Activated naive CD8-positive, alpha-beta T cell treated with anti-CD3 and anti-CD28 coated beads, Interleukin-2, amount 50 U/mL, for 24 hours (primary cell): ENCODE data around the gene PARS2.

Source experiments
- ATAC-seq: fragments of 150-1000 bp; cut with Tn5 transposase; one replicate; pipeline ENCODE4 v1.10.0; 2021
- DNase-seq: peaks from one replicate; pipeline ENCODE4 v3.0.0; 2021
- H3K27ac Mint-ChIP-seq: one replicate; pipeline ENCODE4 v1.8.0; 2021; ENCODE audit warnings: mild to moderate bottlenecking, mixed read lengths
- H3K27me3 Mint-ChIP-seq: one replicate; pipeline ENCODE4 v1.8.0; 2021; ENCODE audit warnings: mixed read lengths
- H3K36me3 Mint-ChIP-seq: one replicate; pipeline ENCODE4 v1.8.0; 2021; ENCODE audit warnings: low read depth, mixed read lengths
- H3K4me1 Mint-ChIP-seq: one replicate; pipeline ENCODE4 v1.8.0; 2021; ENCODE audit warnings: mixed read lengths
- H3K4me3 Mint-ChIP-seq: one replicate; pipeline ENCODE4 v1.8.0; 2021; ENCODE audit warnings: mild to moderate bottlenecking, moderate library complexity, mixed read lengths
- H3K9me3 Mint-ChIP-seq: one replicate; pipeline ENCODE4 v1.8.0; 2021; ENCODE audit warnings: mixed read lengths

PARS2 gene

GRCh38 chr1:54805466-54805865 is 41.1 kb upstream of the PARS2 start:
- Mint-ChIP-seq H3K4me1 (peaks cover 33% of the 10 kb centered on the region), H3K27ac (no peak overlapping the region), H3K27me3 (no peaks in the 10 kb centered on the region), H3K9me3 (no peaks in the 10 kb centered on the region), H3K36me3 (no peaks in the 10 kb centered on the region), H3K4me3 (no peak overlapping the region)
- DNase-seq (no peak), ATAC-seq (no peak)

- DNase-seq (peak; percentile 35), ATAC-seq (peak; percentile 63)
- no peak overlapping the region for H3K4me3 Mint-ChIP-seq
- H3K27ac Mint-ChIP-seq = peak overlapping the region; percentile 30
- H3K27me3 Mint-ChIP-seq = no peaks in the 10 kb centered on the region
- no peaks in the 10 kb centered on the region for H3K36me3 Mint-ChIP-seq
- H3K4me1 Mint-ChIP-seq = peaks cover 40% of the 10 kb centered on the region
- no peaks in the 10 kb centered on the region for H3K9me3 Mint-ChIP-seq
These were observed 40.3 kb upstream of the PARS2 start for GRCh38 chr1:54804471-54805132.

- no peaks in the 10 kb centered on the region for H3K27me3 Mint-ChIP-seq
- peaks cover 47% of the 10 kb centered on the region for H3K4me1 Mint-ChIP-seq
- H3K4me3 Mint-ChIP-seq = no peak overlapping the region
- H3K9me3 Mint-ChIP-seq = no peaks in the 10 kb centered on the region
- DNase-seq = no peak
- no peak for ATAC-seq
- H3K36me3 Mint-ChIP-seq = no peaks in the 10 kb centered on the region
- no peak overlapping the region for H3K27ac Mint-ChIP-seq
These were observed 39.6 kb upstream of the PARS2 start for GRCh38 chr1:54803761-54804470.

- Mint-ChIP-seq H3K4me1 (peaks cover 51% of the 10 kb centered on the region), H3K4me3 (peak within 1 kb of the TSS; percentile 79), H3K9me3 (no peaks in the 10 kb centered on the region), H3K36me3 (no peaks in the 10 kb centered on the region), H3K27me3 (no peaks in the 10 kb centered on the region), H3K27ac (peak within 1 kb of the TSS; percentile 55)
- DNase-seq (peak; percentile 74), ATAC-seq (peak; percentile 71)
These were observed 36.8 kb upstream of the PARS2 start, which contains the start of gene TTC22 for GRCh38 chr1:54800899-54801759. TSS of gene TTC22 (minus strand) at chr1:54801323. CDS start at chr1:54801163, 160 bp downstream.

- no peaks in the 10 kb centered on the region for H3K27me3 Mint-ChIP-seq
- H3K4me1 Mint-ChIP-seq = peaks cover 48% of the 10 kb centered on the region
- DNase-seq (no peak), ATAC-seq (no peak)
- H3K27ac Mint-ChIP-seq = peak overlapping the region; percentile 55
- H3K36me3 Mint-ChIP-seq = no peaks in the 10 kb centered on the region
- H3K4me3 Mint-ChIP-seq = peak overlapping the region; percentile 79
- no peaks in the 10 kb centered on the region for H3K9me3 Mint-ChIP-seq
These were observed 35.9 kb upstream of the PARS2 start for GRCh38 chr1:54800041-54800898.

- DNase-seq (peak; percentile 49), ATAC-seq (peak; percentile 60)
- Mint-ChIP-seq H3K36me3 (no peaks in the 10 kb centered on the region), H3K27me3 (no peaks in the 10 kb centered on the region), H3K27ac (peak overlapping the region; percentile 71), H3K4me1 (peaks cover 39% of the 10 kb centered on the region), H3K4me3 (peak overlapping the region; percentile 72), H3K9me3 (no peaks in the 10 kb centered on the region)
These were observed 34.7 kb upstream of the PARS2 start for GRCh38 chr1:54798769-54799641.

- Mint-ChIP-seq H3K4me3 (no peak overlapping the region), H3K27me3 (no peaks in the 10 kb centered on the region), H3K9me3 (no peaks in the 10 kb centered on the region), H3K4me1 (peaks cover 35% of the 10 kb centered on the region), H3K27ac (no peak overlapping the region), H3K36me3 (no peaks in the 10 kb centered on the region)
- no peak for ATAC-seq
- no peak for DNase-seq
These were observed 33.9 kb upstream of the PARS2 start for GRCh38 chr1:54798206-54798605.

GRCh38 chr1:54796902-54797301 is 32.6 kb upstream of the PARS2 start:
- Mint-ChIP-seq H3K27ac (no peak overlapping the region), H3K27me3 (no peaks in the 10 kb centered on the region), H3K36me3 (peaks cover 2% of the 10 kb centered on the region), H3K4me1 (peaks cover 33% of the 10 kb centered on the region), H3K9me3 (no peaks in the 10 kb centered on the region), H3K4me3 (no peak overlapping the region)
- ATAC-seq (no peak), DNase-seq (no peak)

GRCh38 chr1:54795841-54796468 is 31.6 kb upstream of the PARS2 start:
- ATAC-seq = no peak
- no peak overlapping the region for H3K4me3 Mint-ChIP-seq

GRCh38 chr1:54795356-54795665 is 31.0 kb upstream of the PARS2 start:
- Mint-ChIP-seq H3K9me3 (no peaks in the 10 kb centered on the region), H3K27me3 (no peaks in the 10 kb centered on the region), H3K4me1 (peaks cover 28% of the 10 kb centered on the region), H3K27ac (no peak overlapping the region), H3K36me3 (peaks cover 4% of the 10 kb centered on the region), H3K4me3 (no peak overlapping the region)
- DNase-seq = no peak
- no peak for ATAC-seq

More at GRCh38 chr1:54795841-54796468, 31.6 kb upstream of the PARS2 start:
- no peaks in the 10 kb centered on the region for H3K9me3 Mint-ChIP-seq
- H3K4me1 Mint-ChIP-seq = peaks cover 29% of the 10 kb centered on the region
- no peaks in the 10 kb centered on the region for H3K27me3 Mint-ChIP-seq
- DNase-seq = no peak
- peaks cover 4% of the 10 kb centered on the region for H3K36me3 Mint-ChIP-seq
- H3K27ac Mint-ChIP-seq = no peak overlapping the region

- Mint-ChIP-seq H3K27ac (no peak overlapping the region), H3K36me3 (peaks cover 4% of the 10 kb centered on the region), H3K9me3 (no peaks in the 10 kb centered on the region), H3K4me3 (no peak overlapping the region), H3K4me1 (peaks cover 22% of the 10 kb centered on the region), H3K27me3 (no peaks in the 10 kb centered on the region)
- no peak for DNase-seq
- no peak for ATAC-seq
These were observed 30.4 kb upstream of the PARS2 start for GRCh38 chr1:54794451-54795355.

GRCh38 chr1:54792686-54793282 is 28.5 kb upstream of the PARS2 start:
- Mint-ChIP-seq H3K4me3 (no peak overlapping the region), H3K27me3 (no peaks in the 10 kb centered on the region), H3K27ac (no peak overlapping the region), H3K9me3 (no peaks in the 10 kb centered on the region), H3K36me3 (peaks cover 4% of the 10 kb centered on the region), H3K4me1 (peaks cover 3% of the 10 kb centered on the region)
- DNase-seq (no peak), ATAC-seq (no peak)
